Vagina (tissue), 2 donors: Measurements from ENCODE around the gene ALG11. TPM values are rescaled to one million over a fixed set of nuclear protein-coding genes. Genes with fewer than 3 reads are reported as not detected.
"Not testable (repeated sequence)": the region's sequence is repeated elsewhere in the genome, so short reads cannot be mapped to it uniquely, and the experiment has no call there.

ENCODE experiments used
- DNase-seq, 2 donors: peaks; one replicate each; pipeline ENCODE4 v3.0.0-alpha.2; 2017; ENCODE audit errors: extremely low spot score in 2 of 2
- H3K27ac ChIP-seq: fragments of 200-600 bp; sonication (generic); one replicate; pipeline ENCODE4 v1.5.1; 2019
- H3K27me3 ChIP-seq: fragments of 200-600 bp; sonication (generic); one replicate; pipeline ENCODE4 v1.5.1; 2019
- H3K36me3 ChIP-seq, 2 donors: fragments of 200-600 bp; sonication (generic); one replicate each; pipeline ENCODE4 v1.5.1; 2017 to 2019
- H3K4me1 ChIP-seq: fragments of 200-600 bp; sonication (generic); one replicate; pipeline ENCODE4 v1.5.1; 2019
- H3K4me3 ChIP-seq, 2 donors: fragments of 200-600 bp; sonication (generic); 1 replicate in 1 of 2; 2 replicates in 1 of 2; pipeline ENCODE4 v1.5.1; 2016 to 2019
- H3K9me3 ChIP-seq: fragments of 200-600 bp; sonication (generic); one replicate; pipeline ENCODE4 v1.5.1; 2019
- CTCF ChIP-seq, 3 experiments: fragments of 450-650 bp in 2 of 3; fragments of 200-600 bp in 1 of 3; sonication (generic) in 1 of 3; IDR thresholded peaks; one replicate each; pipeline ENCODE4 v1.5.1; 2017 to 2019; ENCODE audit warnings: antibody characterized with exemption in 3 of 3, mild to moderate bottlenecking in 2 of 3, moderate library complexity in 2 of 3
- POLR2A ChIP-seq, 2 donors: fragments of 450-650 bp; IDR thresholded peaks; one replicate each; pipeline ENCODE4 v1.6.1; 2017; ENCODE audit warnings: antibody characterized with exemption in 2 of 2, mild to moderate bottlenecking in 2 of 2, moderate library complexity in 2 of 2
- POLR2AphosphoS5 ChIP-seq, 2 donors: sonication (generic); formaldehyde crosslinking; IDR thresholded peaks; one replicate each; pipeline ENCODE4 v1.9.0; 2017; ENCODE audit warnings: antibody characterized with exemption in 2 of 2, mild to moderate bottlenecking in 2 of 2, low read depth in 1 of 2; ENCODE audit not compliant: insufficient read depth in 1 of 2
- intact Hi-C: fragments of 100-400 bp; cut with DNase I; formaldehyde crosslinking; loops from one replicate; pipeline ENCODE4 v1.15.1; 2023
- total RNA-seq: library from RNA; depleted of rRNA; stranded (reverse); fragments of >200 nt; gene quantifications from one replicate; pipeline ENCODE4 v1.2.3, GENCODE V29; 2016

ALG11 gene
- total RNA-seq, 1 donor from 2014 or later = 12.5 TPM

DNA sequence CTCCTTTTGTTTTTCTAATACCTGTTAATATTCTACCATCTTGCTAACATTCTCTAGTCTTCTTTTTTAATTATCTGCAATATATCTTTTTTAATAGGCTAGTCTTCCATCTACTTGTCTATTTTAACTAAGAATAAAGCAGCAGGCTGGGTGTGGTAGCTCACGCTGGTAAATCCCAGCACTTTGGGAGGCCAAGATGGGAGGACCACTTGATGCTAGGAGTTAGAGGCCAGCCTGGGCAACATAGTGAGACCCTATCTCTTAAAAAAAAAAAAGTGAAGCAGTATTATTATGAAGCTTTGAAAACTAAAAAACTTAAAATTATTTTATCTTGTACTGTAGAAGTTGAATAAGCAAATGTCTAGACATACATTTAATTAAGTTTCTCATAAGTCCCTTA is 15.6 kb downstream of the ALG11 start:
- intact Hi-C loops = no loop called here
- Histone ChIP-seq H3K9me3 (no peaks in the 10 kb centered on the region), H3K27me3 (no peaks in the 10 kb centered on the region), H3K4me1 (no peaks in the 10 kb centered on the region), H3K36me3 (peaks cover 0 to 11% of the 10 kb centered on the region in 2 donors), H3K27ac (no peak overlapping the region), H3K4me3 (no peak overlapping the region)
- no peak for DNase-seq
- no peak for TF ChIP-seq POLR2A (IDR thresholded peaks at IDR 0.05)
- TF ChIP-seq POLR2AphosphoS5 (IDR thresholded peaks at IDR 0.05; ENCODE audit: insufficient read depth in 1 of 2, low read depth in 1 of 2) = no peak
- no peak for TF ChIP-seq CTCF (IDR thresholded peaks at IDR 0.05)

DNA sequence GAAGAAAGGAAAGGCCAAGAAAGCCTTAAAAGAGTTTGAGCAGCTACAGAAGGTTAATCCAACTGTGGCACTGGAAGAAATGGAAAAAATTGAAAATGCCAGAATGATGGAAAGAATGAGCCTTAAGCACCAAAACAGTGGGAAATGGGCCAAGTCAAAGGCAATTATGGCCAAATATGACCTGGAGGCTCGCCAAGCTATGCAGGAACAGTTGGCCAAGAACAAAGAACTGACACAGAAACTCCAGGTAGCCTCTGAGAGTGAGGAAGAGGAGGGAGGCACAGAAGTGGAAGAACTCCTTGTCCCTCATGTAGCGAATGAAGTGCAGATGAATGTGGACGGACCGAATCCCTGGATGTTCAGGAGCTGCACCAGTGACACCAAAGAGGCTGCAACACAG is 17.4 kb downstream of the ALG11 start:
- H3K27me3 ChIP-seq = no peaks in the 10 kb centered on the region
- no peak overlapping the region for H3K4me3 ChIP-seq
- H3K4me1 ChIP-seq = no peaks in the 10 kb centered on the region
- no peak for DNase-seq
- intact Hi-C loops = no loop called here
- H3K36me3 ChIP-seq = peaks cover 0 to 11% of the 10 kb centered on the region in 2 donors
- no peaks in the 10 kb centered on the region for H3K9me3 ChIP-seq
- H3K27ac ChIP-seq = no peak overlapping the region
- TF ChIP-seq POLR2AphosphoS5 (IDR thresholded peaks at IDR 0.05; ENCODE audit: insufficient read depth in 1 of 2, low read depth in 1 of 2) (no peak), POLR2A (IDR thresholded peaks at IDR 0.05) (no peak), CTCF (IDR thresholded peaks at IDR 0.05) (no peak)

DNA sequence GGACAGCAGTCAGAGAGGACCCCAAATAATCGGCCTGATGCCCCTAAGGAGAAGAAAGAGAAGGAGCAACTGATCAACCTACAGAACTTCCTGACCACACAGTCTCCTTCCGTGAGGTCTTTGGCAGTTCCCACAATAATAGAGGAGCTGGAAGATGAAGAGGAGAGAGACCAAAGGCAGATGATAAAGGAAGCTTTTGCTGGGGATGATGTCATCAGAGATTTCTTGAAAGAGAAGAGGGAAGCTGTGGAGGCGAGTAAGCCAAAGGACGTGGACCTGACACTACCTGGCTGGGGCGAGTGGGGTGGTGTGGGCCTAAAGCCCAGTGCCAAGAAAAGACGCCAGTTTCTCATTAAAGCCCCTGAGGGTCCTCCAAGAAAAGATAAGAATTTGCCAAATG is 18.2 kb downstream of the ALG11 start:
- H3K4me1 ChIP-seq, H3K9me3 ChIP-seq, DNase-seq, H3K4me3 ChIP-seq, H3K27me3 ChIP-seq, H3K27ac ChIP-seq, intact Hi-C loops, H3K36me3 ChIP-seq: not testable (repeated sequence)

GRCh38 chr13:52033039-52033438 is 20.8 kb downstream of the ALG11 start:
- DNase-seq = no peak

DNA sequence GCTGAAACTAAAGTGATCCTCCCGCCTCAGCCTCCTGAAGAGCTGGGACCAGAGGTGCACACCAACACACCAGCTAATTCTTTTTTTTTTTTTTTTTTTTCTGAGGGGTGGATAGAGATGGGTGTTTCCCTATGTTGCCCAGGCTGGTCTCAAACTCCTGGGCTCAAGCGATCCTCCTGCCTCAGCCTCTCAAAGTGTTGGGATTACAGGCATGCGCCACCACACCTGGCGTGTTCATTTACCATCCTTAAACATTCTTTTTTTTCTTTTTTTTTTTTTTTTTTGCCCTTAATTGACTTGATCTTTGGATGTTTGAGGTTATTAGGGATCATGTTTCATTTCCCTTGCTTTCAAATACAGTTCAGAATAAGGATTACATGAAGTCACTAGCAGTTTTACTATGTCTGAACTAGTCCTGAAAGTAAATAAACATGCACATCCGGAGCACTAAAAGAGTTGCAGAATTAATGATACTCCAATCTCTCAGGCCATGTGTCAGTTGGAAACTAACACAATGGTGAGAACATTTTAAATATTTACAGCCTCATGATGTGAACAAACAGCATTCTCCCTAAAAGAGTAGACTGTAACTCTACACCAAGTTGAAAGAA is 22.5 kb downstream of the ALG11 start:
- H3K4me1 ChIP-seq = no peaks in the 10 kb centered on the region
- TF ChIP-seq CTCF (IDR thresholded peaks at IDR 0.05) = no peak
- TF ChIP-seq POLR2A (IDR thresholded peaks at IDR 0.05) = no peak
- TF ChIP-seq POLR2AphosphoS5 (IDR thresholded peaks at IDR 0.05; ENCODE audit: insufficient read depth in 1 of 2, low read depth in 1 of 2) = no peak
- DNase-seq = no peak
- H3K9me3 ChIP-seq = no peaks in the 10 kb centered on the region
- no peaks in the 10 kb centered on the region for H3K36me3 ChIP-seq
- H3K4me3 ChIP-seq = no peak overlapping the region
- no peak overlapping the region for H3K27ac ChIP-seq
- intact Hi-C loops = no loop called here
- H3K27me3 ChIP-seq = no peaks in the 10 kb centered on the region

More at GRCh38 chr13:52033039-52033438, 20.8 kb downstream of the ALG11 start:
- H3K27ac ChIP-seq = no peak overlapping the region
- intact Hi-C loops = no loop called here
- H3K4me1 ChIP-seq = no peaks in the 10 kb centered on the region
- H3K36me3 ChIP-seq = peaks cover 0 to 4% of the 10 kb centered on the region in 2 donors
- no peak overlapping the region for H3K4me3 ChIP-seq
- no peak for TF ChIP-seq POLR2A (IDR thresholded peaks at IDR 0.05)
- TF ChIP-seq CTCF (IDR thresholded peaks at IDR 0.05) = no peak
- no peak for TF ChIP-seq POLR2AphosphoS5 (IDR thresholded peaks at IDR 0.05; ENCODE audit: insufficient read depth in 1 of 2, low read depth in 1 of 2)
- no peaks in the 10 kb centered on the region for H3K9me3 ChIP-seq
- H3K27me3 ChIP-seq = no peaks in the 10 kb centered on the region
